HG03196 (cell line): Measurements from ENCODE around the gene TBPL2.

Experiments
- ATAC-seq: cut with Tn5 transposase; IDR thresholded peaks from one replicate; pipeline ENCODE4 v1.9.1; 2021; ENCODE audit not compliant: unreplicated experiment

Gene TBPL2

GRCh38 chr14:55372825-55373224 is 67.6 kb downstream of the TBPL2 start:
- no peak for ATAC-seq

- no peak for ATAC-seq
These were observed 68.0 kb downstream of the TBPL2 start for GRCh38 chr14:55372423-55372822.

GRCh38 chr14:55370883-55371455 is 69.4 kb downstream of the TBPL2 start:
- ATAC-seq: no peak

GRCh38 chr14:55366271-55366670 is 74.1 kb downstream of the TBPL2 start:
- ATAC-seq: no peak
